ENCODE results near the gene ZDBF2. TPM values are rescaled to one million over a fixed set of nuclear protein-coding genes. Genes with fewer than 3 reads are reported as not detected.
A peak's percentile ranks its signal among the peaks of the same experiment; 100 is the strongest.

The ZDBF2 gene
- total RNA-seq, 2 donors from 2014 or later, result 13.2 to 13.5 TPM

GRCh38 chr2:206276169-206276942 lies 1.9 kb downstream of the ZDBF2 start:
- no peak for ATAC-seq
- no peaks in the 10 kb centered on the region for H3K27me3 ChIP-seq
- H3K36me3 ChIP-seq (replicated peaks in 1 of 2; ENCODE audit: insufficient read depth in 1 of 2, low read depth in 2 of 2), result no peaks in the 10 kb centered on the region
- peak overlapping the region in 1 of 2 donors; percentile 90 for H3K4me3 ChIP-seq
- H3K27ac ChIP-seq, result no peak overlapping the region
- intact Hi-C loops (cut with DNase I), result no loop called here
- whole genome bisulfite sequencing, 2 donors, result 31 to 37% methylated on average over 12 of the region's 12 CpGs
- H3K4me1 ChIP-seq, result peaks cover 4% of the 10 kb centered on the region
- no peaks in the 10 kb centered on the region for H3K9me3 ChIP-seq
- TF ChIP-seq CTCF (IDR thresholded peaks at IDR 0.05) (no peak), POLR2A (IDR thresholded peaks at IDR 0.05) (no peak)
- DNase-seq, result no peak

GRCh38 chr2:206277503-206277902 lies 3.0 kb downstream of the ZDBF2 start:
- Histone ChIP-seq H3K4me1 (peaks cover 4% of the 10 kb centered on the region), H3K27me3 (no peaks in the 10 kb centered on the region), H3K9me3 (no peaks in the 10 kb centered on the region), H3K4me3 (no peak overlapping the region), H3K36me3 (replicated peaks in 1 of 2; ENCODE audit: insufficient read depth in 1 of 2, low read depth in 2 of 2) (no peaks in the 10 kb centered on the region), H3K27ac (no peak overlapping the region)
- whole genome bisulfite sequencing, 2 donors, result 33 to 47% methylated on average over 3 of the region's 3 CpGs
- intact Hi-C loops (cut with DNase I), result no loop called here
- TF ChIP-seq POLR2A (IDR thresholded peaks at IDR 0.05) (no peak), CTCF (IDR thresholded peaks at IDR 0.05) (no peak)
- ATAC-seq (no peak), DNase-seq (no peak)

- no peak for DNase-seq
- intact Hi-C loops (cut with DNase I), result no loop called here
- 90 to 94% methylated on average over 8 of the region's 8 CpGs for WGBS, 2 donors
Measured at GRCh38 chr2:206282746-206283145, 8.3 kb downstream of the ZDBF2 start.

GRCh38 chr2:206287197-206287596 lies 12.7 kb downstream of the ZDBF2 start:
- no peak for DNase-seq
- H3K27me3 ChIP-seq, result no peaks in the 10 kb centered on the region
- TF ChIP-seq POLR2A (IDR thresholded peaks at IDR 0.05) (no peak), CTCF (IDR thresholded peaks at IDR 0.05) (no peak)
- no peaks in the 10 kb centered on the region for H3K9me3 ChIP-seq
- WGBS, 2 donors, result 95 to 100% methylated on average over 2 of the region's 2 CpGs
- no peaks in the 10 kb centered on the region for H3K36me3 ChIP-seq (replicated peaks in 1 of 2; ENCODE audit: insufficient read depth in 1 of 2, low read depth in 2 of 2)
- no peak overlapping the region for H3K4me3 ChIP-seq
- no peak for ATAC-seq
- H3K27ac ChIP-seq, result no peak overlapping the region
- intact Hi-C loops (cut with DNase I), result no loop called here
- no peaks in the 10 kb centered on the region for H3K4me1 ChIP-seq

More at GRCh38 chr2:206282746-206283145, 8.3 kb downstream of the ZDBF2 start:
- ATAC-seq, result no peak
- Histone ChIP-seq H3K9me3 (no peaks in the 10 kb centered on the region), H3K27ac (no peak overlapping the region), H3K36me3 (replicated peaks in 1 of 2; ENCODE audit: insufficient read depth in 1 of 2, low read depth in 2 of 2) (no peaks in the 10 kb centered on the region), H3K27me3 (no peaks in the 10 kb centered on the region), H3K4me1 (no peaks in the 10 kb centered on the region), H3K4me3 (no peak overlapping the region)
- no peak for TF ChIP-seq CTCF (IDR thresholded peaks at IDR 0.05)
- TF ChIP-seq POLR2A (IDR thresholded peaks at IDR 0.05), result no peak

GRCh38 chr2:206289391-206289790 lies 14.9 kb downstream of the ZDBF2 start:
- WGBS, 2 donors, result 89 to 94% methylated on average over 3 to 4 of the region's 4 CpGs
- no peaks in the 10 kb centered on the region for H3K4me1 ChIP-seq
- intact Hi-C loops (cut with DNase I), result no loop called here
- no peaks in the 10 kb centered on the region for H3K36me3 ChIP-seq (replicated peaks in 1 of 2; ENCODE audit: insufficient read depth in 1 of 2, low read depth in 2 of 2)
- H3K27me3 ChIP-seq, result no peaks in the 10 kb centered on the region
- no peaks in the 10 kb centered on the region for H3K9me3 ChIP-seq
- no peak for DNase-seq
- H3K27ac ChIP-seq, result no peak overlapping the region
- TF ChIP-seq POLR2A (IDR thresholded peaks at IDR 0.05) (no peak), CTCF (IDR thresholded peaks at IDR 0.05) (no peak)
- ATAC-seq, result no peak
- H3K4me3 ChIP-seq, result no peak overlapping the region

Data from body of pancreas (tissue), 4 donors.